ENCODE data around the gene BRIX1.

The BRIX1 gene

DNA sequence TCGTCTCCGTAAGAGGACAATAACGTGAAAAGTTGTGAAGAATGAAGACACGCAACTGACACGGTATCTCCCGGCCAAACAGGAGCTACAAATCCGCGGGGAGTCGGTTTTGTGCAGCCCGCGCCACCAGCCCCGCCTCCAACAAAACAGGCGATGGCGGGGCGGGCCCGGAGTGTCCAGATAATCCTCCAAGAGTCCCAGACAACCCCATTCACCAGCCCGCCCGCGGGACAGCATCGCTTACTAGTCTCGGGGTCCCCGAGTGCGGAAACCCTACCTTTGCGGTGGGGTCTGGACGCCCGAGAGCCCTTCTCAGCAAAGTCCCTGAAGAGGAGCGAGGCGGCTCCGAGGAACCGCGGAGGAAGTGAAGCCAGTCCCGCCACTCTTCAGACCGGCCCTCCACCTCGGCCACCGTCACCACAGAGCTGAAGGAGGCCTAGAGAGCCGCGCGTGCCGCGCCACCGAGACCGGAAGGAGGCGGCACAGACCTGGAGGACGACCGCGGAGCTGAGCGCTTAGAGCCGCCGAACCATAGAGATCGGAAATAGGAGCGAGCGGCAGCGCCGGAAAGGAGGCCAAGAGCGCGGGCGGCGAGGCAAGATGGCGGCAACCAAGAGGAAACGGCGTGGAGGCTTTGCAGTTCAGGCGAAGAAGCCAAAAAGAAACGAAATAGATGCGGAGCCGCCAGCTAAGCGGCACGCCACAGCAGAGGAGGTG is at the start of gene BRIX1, which contains the start of gene RAD1:
Gene BRIX1 (plus strand): TSS at position 573 of the 717 bp plus-strand sequence. CDS start 28 bp downstream, at position 601.
Gene RAD1 (minus strand): TSS at position 366 of the 717 bp plus-strand sequence. CDS start 612 bp downstream, outside the sequence.
- DNase-seq, result peak; percentile 90 to 92

DNA sequence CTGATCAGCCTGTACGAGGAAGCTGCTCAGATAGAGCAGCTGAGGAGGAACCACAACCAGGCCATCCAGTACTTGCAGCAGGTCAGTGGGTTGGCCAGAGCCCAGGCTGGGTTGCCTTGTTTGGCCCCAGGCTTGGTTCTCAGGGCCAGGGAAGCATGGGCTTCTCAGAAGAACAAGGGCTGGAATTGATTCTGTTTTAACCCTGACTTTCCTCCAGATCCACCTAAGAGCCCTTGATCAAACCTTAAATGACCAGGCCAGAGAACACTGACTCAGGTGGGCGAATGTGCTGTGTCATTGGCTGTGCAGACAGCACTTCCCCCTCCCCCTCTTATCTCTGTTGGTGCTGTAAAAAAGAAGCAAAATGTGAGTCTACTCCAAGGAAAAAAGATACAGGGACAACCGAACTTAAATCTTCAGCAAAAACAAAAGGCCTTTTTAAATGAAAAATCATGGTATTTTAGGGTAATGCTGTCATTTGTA is 48.5 kb upstream of the BRIX1 start:
- DNase-seq, result no peak

DNA sequence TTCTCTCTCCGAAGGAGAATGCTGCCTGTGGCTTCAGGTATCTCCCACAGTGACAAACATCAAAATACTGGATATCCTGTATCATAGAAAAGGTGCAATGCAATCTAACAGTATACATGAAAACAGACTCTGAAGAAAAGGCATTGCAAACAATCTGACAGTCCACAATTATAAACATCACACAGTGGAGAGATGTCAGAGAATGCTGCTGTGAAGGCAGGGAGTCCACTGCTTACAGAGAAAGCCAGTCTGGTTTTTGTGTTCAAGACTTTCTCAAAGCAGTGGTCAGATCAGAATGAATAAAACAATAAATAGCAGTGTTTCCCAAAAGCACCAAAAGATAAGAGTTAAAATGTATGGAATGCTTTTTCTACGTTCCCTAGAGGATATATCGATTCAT is 47.9 kb upstream of the BRIX1 start:
- no peak for DNase-seq

DNA sequence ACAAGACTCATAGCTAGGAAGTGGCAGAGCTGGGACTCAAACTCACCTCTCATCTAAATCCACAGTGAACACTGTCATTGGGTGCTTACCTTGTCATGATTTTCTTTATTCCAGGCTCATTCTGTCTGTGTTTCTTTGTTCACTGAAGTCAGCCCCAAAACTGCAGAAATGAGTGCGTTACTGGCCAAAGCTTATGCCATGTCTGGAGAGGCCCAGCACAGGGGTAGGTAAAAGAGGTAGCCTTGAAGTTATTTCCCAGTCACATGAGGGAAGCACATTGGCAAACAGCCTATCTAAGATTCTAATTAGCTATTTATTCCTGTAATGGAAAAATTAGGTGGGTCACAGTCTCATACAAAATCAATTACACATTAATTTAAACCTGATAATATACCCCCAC is 46.7 kb upstream of the BRIX1 start:
- no peak for DNase-seq

- DNase-seq, result no peak
Measured at GRCh38 chr5:34869256-34869655, 46.3 kb upstream of the BRIX1 start.

- no peak for DNase-seq
Measured at GRCh38 chr5:34870382-34870781, 45.1 kb upstream of the BRIX1 start.

DNA sequence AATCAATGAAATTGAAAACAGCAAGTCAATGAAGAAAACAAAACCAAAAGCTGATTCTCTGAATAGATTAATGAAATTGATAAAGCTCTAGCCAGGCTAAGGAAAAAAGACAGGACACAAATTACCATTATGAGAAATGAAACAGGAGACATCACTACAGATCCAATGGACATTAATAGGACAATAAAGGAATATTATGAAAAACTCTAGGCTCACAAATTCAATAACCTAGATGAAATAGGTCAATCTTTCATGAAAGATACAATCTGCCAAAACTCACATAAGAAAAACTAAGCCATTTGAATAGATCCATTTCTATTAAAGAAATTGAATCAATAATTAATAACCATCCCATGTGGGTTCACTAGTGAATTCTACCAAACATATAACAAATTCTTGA is 39.2 kb upstream of the BRIX1 start:
- DNase-seq, result no peak

GRCh38 chr5:34881246-34881645 is 34.3 kb upstream of the BRIX1 start:
- no peak for DNase-seq

GRCh38 chr5:34886392-34887119 is 29.0 kb upstream of the BRIX1 start:
- no peak for DNase-seq

GRCh38 chr5:34889394-34889793 is 26.1 kb upstream of the BRIX1 start:
- DNase-seq, result no peak

- DNase-seq, result no peak
Measured at GRCh38 chr5:34891981-34892380, 23.5 kb upstream of the BRIX1 start.

- no peak for DNase-seq
Measured at GRCh38 chr5:34892414-34892813, 23.1 kb upstream of the BRIX1 start.

GRCh38 chr5:34894716-34895115 is 20.8 kb upstream of the BRIX1 start:
- DNase-seq, result no peak

DNA sequence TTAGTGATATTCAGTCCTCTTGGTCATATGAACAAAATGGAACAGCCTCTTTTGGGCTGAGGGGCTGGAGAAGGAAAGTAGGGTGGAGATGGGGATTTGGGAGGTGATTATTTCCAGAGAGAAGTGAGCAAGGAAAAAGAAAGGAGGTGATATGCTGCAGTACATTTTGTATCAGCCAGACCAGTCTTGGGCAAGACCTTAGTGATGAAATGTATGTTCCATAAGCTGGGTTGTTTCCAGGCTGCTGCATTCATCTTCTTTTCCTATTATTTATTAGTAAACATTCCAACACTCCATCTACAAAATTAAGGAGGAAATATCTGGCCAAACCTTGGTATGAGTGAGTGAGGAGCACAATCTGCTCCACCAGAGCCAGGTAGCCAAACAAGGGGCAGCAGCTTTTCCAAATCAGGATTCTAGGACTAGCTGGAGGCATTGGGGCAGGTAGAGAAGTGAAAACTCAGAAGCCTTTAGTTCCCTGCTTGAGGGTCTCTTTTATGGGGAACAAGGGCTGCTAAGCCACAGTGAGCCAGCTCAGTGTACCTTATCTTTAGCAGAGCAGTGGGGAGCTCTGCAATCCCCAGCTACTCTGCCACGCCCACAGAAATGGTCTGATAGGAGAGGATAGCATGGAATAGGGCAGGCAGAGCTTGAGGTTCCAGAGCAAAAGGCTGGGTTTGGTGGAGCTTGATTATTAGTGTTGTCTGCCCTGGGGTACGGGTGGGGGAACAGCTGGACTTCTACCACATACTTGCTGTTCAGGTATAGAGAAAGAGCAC is 19.7 kb upstream of the BRIX1 start:
- no peak for DNase-seq

DNA sequence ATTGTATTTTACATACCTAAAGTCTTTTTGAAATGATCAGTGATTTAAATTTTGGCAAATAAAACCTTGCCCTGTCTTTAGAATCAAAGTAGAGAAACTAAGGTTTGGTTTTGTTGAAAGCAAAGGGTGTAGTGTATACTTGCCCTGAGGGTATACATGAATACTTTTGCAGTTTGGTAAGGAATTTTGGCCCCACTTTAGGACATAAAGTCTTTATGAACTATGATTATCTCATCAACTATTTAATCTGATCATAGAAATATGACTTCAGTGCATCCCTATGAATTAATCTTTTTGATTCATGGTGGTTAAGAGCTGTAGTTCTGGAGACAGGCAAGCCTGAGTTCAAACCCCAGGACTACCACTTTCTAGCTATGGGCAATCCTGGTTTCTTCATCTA is 17.9 kb upstream of the BRIX1 start:
- no peak for DNase-seq

GRCh38 chr5:34898258-34898895 is 17.1 kb upstream of the BRIX1 start:
- peak; percentile 53 to 61 for DNase-seq

GRCh38 chr5:34899066-34899465 is 16.4 kb upstream of the BRIX1 start:
- DNase-seq, result no peak

GRCh38 chr5:34900652-34901051 is 14.9 kb upstream of the BRIX1 start:
- no peak for DNase-seq

DNA sequence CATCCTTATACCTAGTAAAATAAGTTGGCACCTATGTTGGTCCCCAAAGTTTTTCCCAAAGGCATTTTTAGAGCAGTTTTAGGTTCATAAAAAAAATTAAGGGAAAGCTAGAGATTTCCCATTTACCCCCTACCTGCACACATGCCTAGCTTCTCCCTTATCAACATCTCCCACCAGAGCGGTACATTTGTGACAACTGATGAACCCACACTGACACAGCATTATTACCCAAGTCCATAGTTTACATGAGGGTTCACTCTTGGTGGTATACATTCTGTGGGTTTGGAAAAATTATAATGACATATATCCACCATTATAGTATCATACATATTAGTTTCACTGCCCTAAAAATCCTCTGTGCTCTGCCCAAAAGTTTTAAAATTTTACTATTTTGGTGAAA is 12.3 kb upstream of the BRIX1 start:
- no peak for DNase-seq

DNA sequence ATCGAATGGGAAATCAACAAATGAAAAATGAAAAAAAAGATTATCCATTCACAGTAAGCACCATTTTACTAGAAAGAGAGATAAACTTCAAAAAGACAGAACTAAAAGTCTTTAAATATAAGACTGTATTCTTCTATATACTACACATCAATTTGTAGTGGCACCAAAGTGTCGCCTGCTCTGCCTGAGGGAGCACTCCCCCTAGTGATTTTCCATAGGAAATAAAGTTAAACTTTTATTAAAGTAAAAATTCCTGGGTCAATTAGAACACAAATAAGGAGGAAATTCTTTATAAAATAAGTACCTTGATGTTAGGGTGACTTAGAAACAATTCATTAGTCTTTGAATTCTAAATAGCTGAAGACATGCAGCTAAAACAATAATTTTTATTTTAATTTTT is 9.9 kb upstream of the BRIX1 start:
- DNase-seq, result no peak

DNA sequence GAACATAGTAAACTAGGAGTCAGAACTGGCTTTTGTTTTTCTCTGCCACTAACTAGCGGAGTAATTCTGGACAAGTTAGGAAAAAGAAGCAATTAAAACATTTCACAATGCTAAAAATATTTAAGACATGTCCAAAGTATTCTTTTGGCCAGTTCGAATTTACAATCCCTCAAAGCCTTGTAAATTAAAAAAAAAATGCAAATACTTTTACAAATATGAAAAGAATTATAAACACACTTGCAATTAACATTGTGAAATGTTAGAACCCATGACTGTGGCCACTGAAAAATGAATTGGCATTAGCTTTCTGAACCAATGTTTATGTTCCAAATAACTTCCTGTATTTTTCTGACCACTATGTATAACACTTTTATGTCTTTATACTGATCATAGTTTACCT is 2.4 kb upstream of the BRIX1 start:
- DNase-seq, result no peak

DNA sequence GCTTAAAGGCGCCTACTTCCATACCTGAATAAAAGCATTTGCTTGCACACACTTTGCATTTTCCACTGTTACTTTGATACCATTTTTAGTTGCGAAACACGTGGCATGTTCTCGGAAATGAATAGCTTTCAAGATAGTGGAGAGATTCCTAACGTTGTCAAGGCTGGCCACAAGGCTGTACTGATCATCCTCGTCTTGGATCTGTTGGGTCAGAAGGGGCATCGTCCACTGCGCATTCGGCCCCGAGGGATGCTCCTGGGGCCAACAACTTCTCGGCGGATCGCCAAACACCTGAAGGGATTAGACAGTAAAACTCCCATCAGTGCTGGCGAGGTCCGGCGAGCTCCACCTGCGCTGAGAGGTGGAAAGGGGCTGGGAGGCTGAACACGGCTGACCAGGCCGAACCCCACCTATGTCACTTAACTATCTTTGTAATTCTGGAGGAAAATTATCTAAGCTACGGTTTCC is 806 bp upstream of the BRIX1 start:
- DNase-seq, result peak; percentile 12 to 24

- peak in 1 of 2 donors; percentile 24 for DNase-seq
Measured at GRCh38 chr5:34915856-34916192, 313 bp downstream of the BRIX1 start.

Measured in activated CD4-positive, alpha-beta T cell treated with anti-CD3 and anti-CD28 coated beads for 4 hours (primary cell).